GM21723 (cell line): ENCODE data around the gene SHC2.

Experiments
- ATAC-seq: cut with Tn5 transposase; IDR thresholded peaks from one replicate; pipeline ENCODE4 v1.9.1; 2021; ENCODE audit warnings: mild to moderate bottlenecking, moderate library complexity; ENCODE audit not compliant: unreplicated experiment

The SHC2 gene

GRCh38 chr19:377801-378581 is 82.8 kb downstream of the SHC2 start:
- ATAC-seq: no peak

GRCh38 chr19:376111-376470 is 84.7 kb downstream of the SHC2 start:
- ATAC-seq: no peak

- ATAC-seq: no peak
Measured at GRCh38 chr19:375395-376110, 85.3 kb downstream of the SHC2 start.

- ATAC-seq: no peak
Measured at GRCh38 chr19:374886-375235, 86.0 kb downstream of the SHC2 start.

- ATAC-seq: no peak
Measured at GRCh38 chr19:374183-374885, 86.5 kb downstream of the SHC2 start.

GRCh38 chr19:373391-374182 is 87.2 kb downstream of the SHC2 start:
- ATAC-seq: no peak

GRCh38 chr19:372306-372890 is 88.4 kb downstream of the SHC2 start:
- ATAC-seq: no peak

GRCh38 chr19:371501-372168 is 89.2 kb downstream of the SHC2 start:
- no peak for ATAC-seq

GRCh38 chr19:370641-371330 is 90.0 kb downstream of the SHC2 start:
- no peak for ATAC-seq

GRCh38 chr19:369876-370275 is 91.0 kb downstream of the SHC2 start:
- ATAC-seq: no peak

- ATAC-seq: no peak
Measured at GRCh38 chr19:369256-369655, 91.6 kb downstream of the SHC2 start.

- no peak for ATAC-seq
Measured at GRCh38 chr19:368630-369024, 92.2 kb downstream of the SHC2 start.

GRCh38 chr19:367963-368629 is 92.7 kb downstream of the SHC2 start:
- ATAC-seq: no peak

- no peak for ATAC-seq
Measured at GRCh38 chr19:367561-367960, 93.3 kb downstream of the SHC2 start.

GRCh38 chr19:366951-367350 is 93.9 kb downstream of the SHC2 start:
- ATAC-seq: no peak
